Stimulated activated CD8-positive, alpha-beta memory T cell treated with anti-CD3 and anti-CD28 coated beads, Interleukin-4, amount 100 ng/mL, for 24 hours (primary cell): ENCODE data around the gene DDX1.
"Not testable (repeated sequence)": the region's sequence is repeated elsewhere in the genome, so short reads cannot be mapped to it uniquely, and the experiment has no call there.

ENCODE experiments used
- DNase-seq: peaks from one replicate; pipeline ENCODE4 v3.0.0-alpha.2; 2020; ENCODE audit warnings: low read depth

DDX1 gene

GRCh38 chr2:15616850-15617777 lies 25.4 kb downstream of the DDX1 start:
- no peak for DNase-seq

GRCh38 chr2:15617778-15618448 lies 26.2 kb downstream of the DDX1 start:
- DNase-seq, result no peak

DNA sequence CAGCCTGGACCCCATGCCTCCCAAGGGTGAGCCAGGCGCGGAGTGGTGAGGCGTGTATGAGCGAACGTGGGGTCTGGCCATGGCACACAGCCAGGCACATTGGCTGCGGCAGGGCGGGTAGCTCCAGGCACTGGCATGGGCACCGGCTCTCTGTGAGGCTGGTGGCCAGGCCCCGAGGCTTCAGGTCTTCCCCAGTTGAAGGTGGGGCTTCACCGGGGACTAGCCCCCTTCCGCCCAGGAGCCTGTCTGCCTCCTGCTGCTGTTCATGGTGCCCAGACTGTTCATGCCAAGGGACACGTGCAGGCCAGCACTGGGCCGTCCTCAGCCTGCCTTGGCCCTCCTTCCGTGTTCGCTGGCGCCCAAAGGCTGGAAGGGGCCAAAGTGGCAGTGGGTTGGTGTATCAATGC lies 26.8 kb downstream of the DDX1 start:
- DNase-seq, result no peak

DNA sequence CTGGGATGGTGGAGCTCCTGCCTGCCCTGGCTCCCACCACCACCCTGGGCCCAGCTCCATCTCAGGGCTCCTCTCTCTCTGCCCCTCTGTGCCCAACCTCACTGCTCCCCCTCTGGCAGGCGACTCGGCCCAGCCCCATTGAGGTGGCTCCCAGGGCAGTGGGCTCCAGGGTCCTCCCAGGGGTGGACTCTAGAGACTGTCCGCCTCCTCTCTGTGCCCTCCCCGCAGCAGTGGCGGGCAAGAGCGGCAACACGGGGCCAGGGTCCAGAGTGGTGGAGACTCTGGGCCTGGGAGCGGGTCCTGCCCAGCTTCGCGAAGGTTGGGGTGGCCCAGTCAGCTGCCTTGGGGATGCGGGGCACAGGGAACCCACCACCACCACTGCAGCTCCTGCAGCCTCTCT lies 27.4 kb downstream of the DDX1 start:
- DNase-seq, result no peak

- DNase-seq, result no peak
Observed at GRCh38 chr2:15619510-15619909, 27.8 kb downstream of the DDX1 start.

- no peak for DNase-seq
Observed at GRCh38 chr2:15619938-15620337, 28.3 kb downstream of the DDX1 start.

DNA sequence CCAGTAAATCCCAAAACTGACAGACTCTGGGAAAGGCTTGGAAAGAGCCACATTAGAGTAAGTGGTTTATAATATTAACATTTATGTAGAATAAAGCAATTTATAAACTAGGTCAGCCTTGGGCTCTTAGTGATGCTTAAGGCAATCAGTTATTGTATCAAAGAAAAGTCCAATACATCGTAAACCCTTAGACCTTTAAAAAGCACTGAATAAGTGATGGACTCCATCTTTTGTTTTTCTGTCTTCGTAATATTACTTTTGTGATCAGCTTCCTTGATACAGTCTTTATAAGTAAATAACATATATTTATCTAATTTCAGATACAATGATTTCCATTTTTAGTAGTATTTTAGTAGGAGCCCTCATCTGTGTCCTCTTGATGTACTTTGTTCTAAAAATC lies 28.7 kb downstream of the DDX1 start:
- DNase-seq, result no peak

DNA sequence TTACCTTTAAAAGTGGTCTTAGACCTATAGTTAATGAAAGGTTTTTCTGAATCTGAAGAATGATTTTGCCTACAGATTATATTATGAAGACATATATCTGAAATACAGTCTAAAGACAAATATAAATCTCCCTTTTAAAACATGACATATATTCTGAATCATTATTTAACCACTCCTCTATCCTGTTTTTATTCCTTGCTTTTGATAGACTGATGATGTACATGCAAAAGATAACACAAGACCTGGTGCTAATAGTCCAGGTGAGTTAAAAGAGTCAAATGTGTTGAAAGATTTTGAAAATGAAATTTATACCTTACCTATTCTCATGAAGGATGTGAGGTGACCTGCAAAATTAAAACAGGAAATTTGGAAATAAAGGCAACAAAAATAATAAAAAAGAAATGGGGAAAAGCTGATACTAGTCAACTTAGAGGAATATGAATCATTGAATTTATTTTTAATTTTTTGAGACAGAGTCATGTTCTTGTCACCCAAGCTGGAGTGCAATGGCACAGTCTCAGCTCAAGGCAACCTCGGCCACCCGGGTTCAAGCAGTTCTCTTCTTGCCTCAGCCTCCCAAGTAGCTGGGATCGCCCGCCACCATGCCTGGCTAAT lies 29.3 kb downstream of the DDX1 start:
- DNase-seq, result no peak

- not testable (repeated sequence) for DNase-seq
Observed at GRCh38 chr2:15621472-15621870, 29.8 kb downstream of the DDX1 start.

DNA sequence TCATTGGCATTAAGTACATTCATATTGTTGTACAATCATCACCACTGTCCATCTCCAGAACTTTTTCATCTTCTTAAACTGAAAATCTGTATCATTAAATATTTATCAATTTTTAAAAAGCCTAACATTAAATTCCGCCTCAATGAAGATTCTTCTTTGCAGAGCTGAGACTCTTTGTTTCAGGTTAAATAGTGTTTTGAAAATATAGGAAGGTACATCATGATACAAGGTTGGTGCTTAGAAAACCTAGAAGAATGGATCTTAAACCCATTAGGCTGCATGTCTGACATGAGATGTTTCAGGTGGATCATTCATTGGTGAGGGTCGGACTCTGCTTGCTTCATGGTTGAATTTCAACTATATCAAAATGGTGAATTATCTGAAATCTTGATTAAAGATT lies 30.5 kb downstream of the DDX1 start:
- DNase-seq, result no peak

DNA sequence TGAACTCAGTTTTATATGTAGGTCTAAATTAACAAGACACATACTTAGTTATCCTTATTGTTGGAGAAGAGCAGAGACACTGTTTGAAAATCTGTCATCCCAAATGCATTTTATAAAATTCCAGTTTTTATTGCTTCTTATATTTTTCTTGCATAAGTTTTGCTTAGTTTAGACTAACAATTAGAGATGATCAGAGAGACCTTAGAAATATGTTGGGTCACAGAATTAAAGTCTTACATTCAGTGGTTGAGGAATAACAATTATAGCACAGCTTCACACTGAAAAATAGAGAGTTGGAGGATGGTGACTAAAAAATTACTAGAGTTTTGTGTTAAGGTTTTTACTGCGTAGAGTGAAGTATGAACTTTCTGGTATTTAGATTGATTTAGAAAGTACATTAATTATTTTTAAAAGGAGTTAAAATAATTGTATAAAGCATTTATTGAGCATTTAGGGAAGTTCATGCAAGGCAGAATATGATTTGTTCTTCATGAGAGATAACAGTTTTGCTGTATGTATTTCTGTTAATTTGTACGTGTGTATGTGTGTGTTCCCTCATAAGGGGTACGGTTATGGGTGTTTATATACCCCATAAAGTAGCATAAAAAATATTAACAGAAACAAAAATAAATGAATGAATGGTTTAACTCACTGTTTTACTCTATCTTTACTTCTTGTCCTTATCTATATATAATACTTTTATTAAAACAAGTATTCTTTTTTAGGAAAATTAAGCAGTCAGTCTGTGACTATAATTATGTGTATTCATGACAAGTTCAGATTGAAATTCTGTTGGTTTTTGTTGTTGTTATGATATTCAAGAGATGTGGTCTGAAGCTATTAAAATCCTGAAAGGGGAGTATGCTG lies 31.2 kb downstream of the DDX1 start:
- no peak for DNase-seq

DNA sequence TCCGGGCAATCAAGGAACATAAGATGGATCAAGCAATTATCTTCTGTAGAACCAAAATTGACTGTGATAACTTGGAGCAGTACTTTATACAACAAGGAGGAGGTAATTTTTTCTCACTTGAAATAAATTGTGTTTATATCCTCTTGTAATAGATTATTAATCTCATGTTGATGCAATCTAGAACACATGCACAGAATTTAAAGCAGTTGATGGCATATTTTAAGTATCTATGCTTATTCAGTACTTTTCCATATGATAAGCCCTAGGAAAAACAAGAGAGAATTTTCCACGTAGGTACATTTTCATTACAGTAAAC lies 31.8 kb downstream of the DDX1 start:
- no peak for DNase-seq

DNA sequence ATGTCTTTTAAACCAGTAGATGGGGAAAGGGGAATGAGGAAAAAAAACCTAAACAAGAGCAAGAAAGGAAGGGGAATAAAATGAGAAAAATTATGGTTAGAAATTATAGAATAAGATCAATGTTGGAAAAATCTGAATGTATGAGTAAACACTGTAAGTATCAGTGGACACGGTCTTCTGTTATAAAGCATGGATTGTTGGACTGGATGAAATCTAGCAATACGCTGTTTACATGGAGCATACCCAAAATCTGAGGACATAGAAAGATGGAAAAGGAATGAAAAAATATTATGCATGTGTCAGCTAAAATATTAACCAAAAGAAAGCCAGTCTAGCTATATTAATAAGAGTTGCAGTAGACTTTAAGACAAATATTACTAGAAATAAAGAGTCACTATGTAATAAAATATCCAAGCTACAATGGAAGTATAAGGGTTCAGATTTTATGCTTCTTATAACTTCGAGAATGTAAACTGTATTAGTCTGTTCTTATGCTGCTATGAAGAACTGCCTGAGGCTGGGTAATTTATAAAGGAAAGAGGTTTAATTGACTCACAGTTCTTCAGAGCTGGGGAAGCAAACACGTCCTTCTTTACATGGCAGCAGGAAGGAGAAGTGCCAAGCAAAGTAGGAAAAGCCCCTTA lies 32.4 kb downstream of the DDX1 start:
- no peak for DNase-seq

- DNase-seq, result no peak
Observed at GRCh38 chr2:15624903-15625302, 33.2 kb downstream of the DDX1 start.

- no peak for DNase-seq
Observed at GRCh38 chr2:15625344-15626036, 33.8 kb downstream of the DDX1 start.

DNA sequence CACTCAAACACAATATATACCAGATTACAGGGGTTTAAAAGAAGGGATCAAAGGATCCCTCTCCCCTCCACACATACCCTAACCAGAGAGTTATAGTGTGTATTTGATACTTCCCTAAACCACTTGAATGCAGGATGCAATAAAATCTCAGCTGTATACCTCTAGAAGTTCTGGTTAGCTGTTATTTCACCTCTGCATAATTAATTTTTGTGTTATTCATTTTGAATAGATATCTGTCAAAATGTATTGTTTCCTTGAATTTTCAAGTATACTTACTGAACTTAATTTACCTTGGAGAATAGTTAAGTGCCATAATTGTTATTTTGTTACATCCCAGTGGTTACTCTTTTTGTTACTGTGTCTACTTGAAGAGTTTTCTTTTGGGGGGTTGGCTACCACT lies 34.5 kb downstream of the DDX1 start:
- no peak for DNase-seq

DNA sequence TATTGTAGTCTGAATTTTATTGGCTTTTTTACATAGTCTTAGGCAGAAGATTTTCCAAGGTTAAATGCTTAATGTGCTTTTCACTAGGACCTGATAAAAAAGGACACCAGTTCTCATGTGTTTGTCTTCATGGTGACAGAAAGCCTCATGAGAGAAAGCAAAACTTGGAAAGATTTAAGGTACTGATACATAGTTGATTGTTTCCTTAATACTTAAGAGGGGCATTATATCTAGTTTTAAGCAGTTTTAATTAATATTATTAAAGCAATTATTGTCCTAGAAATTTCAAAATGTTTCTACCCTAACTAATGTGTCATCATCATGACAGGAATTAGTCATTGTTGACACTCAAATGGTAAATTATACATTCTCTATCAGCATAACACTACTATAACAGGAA lies 35.3 kb downstream of the DDX1 start:
- no peak for DNase-seq

GRCh38 chr2:15627817-15628684 lies 36.4 kb downstream of the DDX1 start:
- no peak for DNase-seq

GRCh38 chr2:15628899-15629855 lies 37.5 kb downstream of the DDX1 start:
- DNase-seq, result no peak
